Measurements from ENCODE around the gene TRIM49. TPM values are rescaled to one million over a fixed set of nuclear protein-coding genes. Genes with fewer than 3 reads are reported as not detected.
"Not testable (repeated sequence)": the region's sequence is repeated elsewhere in the genome, so short reads cannot be mapped to it uniquely, and the experiment has no call there.

TRIM49 gene
- not detected for total RNA-seq

DNA sequence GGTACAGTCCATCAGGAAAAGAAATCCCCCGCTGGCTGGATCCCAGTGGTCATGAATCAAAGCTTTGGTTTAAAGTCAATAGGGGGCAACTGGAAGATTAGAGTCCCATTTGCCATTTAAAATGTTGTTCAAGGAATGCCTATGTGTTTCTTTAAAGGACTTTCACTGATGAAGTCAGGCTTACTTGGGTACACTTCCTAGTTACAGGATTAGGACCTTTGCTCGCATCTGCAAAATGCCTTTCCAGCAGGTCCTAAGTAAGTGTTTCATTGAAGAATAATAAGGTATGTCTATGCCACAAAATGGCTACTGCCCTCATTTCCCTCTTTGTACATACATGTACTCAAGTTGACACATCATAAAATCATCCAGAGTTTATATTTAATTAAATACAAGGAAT, at the start of gene TRIM49:
TSS of gene TRIM49 (minus strand) at position 101 of the 400 bp plus-strand sequence. CDS start 4,106 bp downstream, outside the sequence.
- not testable (repeated sequence) for H3K36me3 ChIP-seq; DNase-seq (ENCODE audit: low spot score); ATAC-seq (ENCODE audit: insufficient number of reproducible peaks, low FRiP score, low read depth); H3K4me3 ChIP-seq; H3K9me3 ChIP-seq; H3K27me3 ChIP-seq (replicated peaks; ENCODE audit: insufficient read depth); H3K4me1 ChIP-seq (ENCODE audit: control insufficient read depth in 1 of 2, low read depth in 2 of 2); H3K27ac ChIP-seq

DNA sequence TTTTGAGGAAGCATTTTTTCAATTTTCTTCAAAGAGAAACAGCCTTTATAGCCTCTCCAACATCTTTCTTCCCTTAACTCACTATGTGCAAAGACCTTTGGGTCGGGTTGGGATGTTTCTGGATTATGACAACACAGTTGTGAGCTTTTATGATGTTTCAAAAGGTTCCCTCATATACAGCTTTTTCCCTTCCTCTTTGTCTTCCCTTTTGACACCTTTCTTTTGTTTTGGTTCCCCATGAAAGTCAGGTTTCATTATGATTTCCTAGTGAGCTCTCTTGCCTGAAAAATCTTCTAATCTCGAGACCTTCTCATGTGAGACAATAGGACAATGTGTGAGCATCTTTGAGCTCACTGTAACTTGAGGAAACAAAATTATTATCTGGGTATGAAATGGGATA, 18.3 kb upstream of the TRIM49 start:
- not testable (repeated sequence) for H3K36me3 ChIP-seq; H3K27ac ChIP-seq; ATAC-seq (ENCODE audit: insufficient number of reproducible peaks, low FRiP score, low read depth)

DNA sequence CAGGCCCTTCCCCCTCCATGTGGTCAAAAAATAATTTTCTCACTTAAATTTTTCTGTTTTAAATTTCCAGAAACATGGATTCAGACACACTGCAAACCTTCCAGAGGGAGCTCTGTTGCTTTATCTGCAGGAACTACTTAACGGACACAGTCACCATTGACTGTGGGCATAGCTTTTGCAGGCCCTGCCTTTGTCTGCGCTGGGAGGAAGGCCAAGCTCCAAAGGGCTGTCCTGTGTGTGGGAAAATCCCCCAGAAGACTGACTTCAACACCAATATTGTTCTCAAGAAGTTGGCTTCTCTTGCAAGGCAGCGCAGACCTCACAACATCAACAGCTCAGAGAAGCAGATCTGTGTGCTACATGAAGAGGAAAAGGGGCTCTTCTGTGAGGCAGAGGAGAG, 11.6 kb upstream of the TRIM49 start:
- not testable (repeated sequence) for DNase-seq (ENCODE audit: low spot score); H3K36me3 ChIP-seq; ATAC-seq (ENCODE audit: insufficient number of reproducible peaks, low FRiP score, low read depth); H3K4me3 ChIP-seq; H3K9me3 ChIP-seq; H3K4me1 ChIP-seq (ENCODE audit: control insufficient read depth in 1 of 2, low read depth in 2 of 2); H3K27me3 ChIP-seq (replicated peaks; ENCODE audit: insufficient read depth); H3K27ac ChIP-seq

More for the DNA sequence above, 18.3 kb upstream of the TRIM49 start:
- not testable (repeated sequence) for H3K27me3 ChIP-seq (replicated peaks; ENCODE audit: insufficient read depth); H3K4me3 ChIP-seq; H3K9me3 ChIP-seq; H3K4me1 ChIP-seq (ENCODE audit: control insufficient read depth in 1 of 2, low read depth in 2 of 2); DNase-seq (ENCODE audit: low spot score)

- not testable (repeated sequence) for H3K27me3 ChIP-seq (replicated peaks; ENCODE audit: insufficient read depth); DNase-seq (ENCODE audit: low spot score); H3K36me3 ChIP-seq; H3K4me1 ChIP-seq (ENCODE audit: control insufficient read depth in 1 of 2, low read depth in 2 of 2); H3K27ac ChIP-seq; H3K9me3 ChIP-seq; ATAC-seq (ENCODE audit: insufficient number of reproducible peaks, low FRiP score, low read depth); H3K4me3 ChIP-seq
Measured at GRCh38 chr11:89813535-89813934, 5.2 kb upstream of the TRIM49 start.

DNA sequence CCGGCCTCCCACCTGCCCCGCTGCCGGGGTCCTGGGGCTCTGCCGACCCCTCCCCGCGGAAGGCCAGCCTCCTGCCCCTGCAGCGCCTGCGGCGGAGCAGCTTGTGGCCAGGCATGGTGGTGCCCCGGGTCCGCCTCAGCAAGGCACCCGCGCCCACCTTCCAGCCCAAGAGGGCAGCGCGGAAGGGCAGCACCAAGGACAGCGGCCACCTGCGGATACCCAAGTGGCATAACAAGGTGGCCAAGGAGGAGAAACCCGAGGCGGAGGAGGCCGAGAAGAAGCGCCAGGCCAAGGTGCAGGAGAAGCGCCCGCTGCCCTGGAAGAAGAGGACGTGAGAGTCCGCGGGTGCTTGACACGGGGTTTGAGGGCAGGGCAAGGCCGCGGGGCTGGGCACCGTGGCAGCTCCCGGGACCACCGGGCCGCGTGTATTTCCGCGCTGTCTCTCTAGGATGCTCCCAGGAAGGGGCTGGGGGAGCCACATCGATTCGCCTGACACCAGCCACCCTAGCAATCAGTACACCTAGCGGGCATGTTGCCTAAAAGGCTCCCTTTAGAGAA, 20.8 kb downstream of the TRIM49 start:
- not testable (repeated sequence) for H3K4me3 ChIP-seq; ATAC-seq (ENCODE audit: insufficient number of reproducible peaks, low FRiP score, low read depth); H3K9me3 ChIP-seq; DNase-seq (ENCODE audit: low spot score); H3K36me3 ChIP-seq; H3K4me1 ChIP-seq (ENCODE audit: control insufficient read depth in 1 of 2, low read depth in 2 of 2); H3K27me3 ChIP-seq (replicated peaks; ENCODE audit: insufficient read depth); H3K27ac ChIP-seq

DNA sequence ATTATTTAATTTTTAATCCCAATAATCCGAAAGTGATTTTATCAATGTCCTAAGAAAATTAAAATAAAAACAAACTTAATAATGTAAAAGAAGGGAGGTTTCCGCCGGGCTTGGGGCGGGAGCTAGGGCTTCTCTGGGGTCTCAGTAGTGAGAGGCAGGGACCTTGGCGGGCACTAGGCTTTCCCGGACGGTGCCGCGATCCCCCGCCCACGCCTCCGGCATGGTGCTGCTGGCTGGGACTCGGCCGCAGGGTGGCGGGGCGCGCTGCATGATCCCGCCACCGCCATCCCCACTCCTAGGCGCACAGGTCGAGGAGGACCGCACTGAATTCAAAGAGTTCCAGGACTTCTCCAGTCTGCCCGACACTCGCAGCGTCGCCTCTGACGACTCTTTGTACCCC, 22.6 kb downstream of the TRIM49 start:
- not testable (repeated sequence) for ATAC-seq (ENCODE audit: insufficient number of reproducible peaks, low FRiP score, low read depth)

GRCh38 chr11:89750822-89751221, 57.6 kb downstream of the TRIM49 start:
- H3K9me3 ChIP-seq; DNase-seq (ENCODE audit: low spot score); H3K27me3 ChIP-seq (replicated peaks; ENCODE audit: insufficient read depth); H3K27ac ChIP-seq; H3K4me3 ChIP-seq; ATAC-seq (ENCODE audit: insufficient number of reproducible peaks, low FRiP score, low read depth); H3K4me1 ChIP-seq (ENCODE audit: control insufficient read depth in 1 of 2, low read depth in 2 of 2); H3K36me3 ChIP-seq: not testable (repeated sequence)

More for the DNA sequence above, 22.6 kb downstream of the TRIM49 start:
- not testable (repeated sequence) for DNase-seq (ENCODE audit: low spot score); H3K27me3 ChIP-seq (replicated peaks; ENCODE audit: insufficient read depth); H3K4me3 ChIP-seq; H3K9me3 ChIP-seq; H3K36me3 ChIP-seq; H3K27ac ChIP-seq; H3K4me1 ChIP-seq (ENCODE audit: control insufficient read depth in 1 of 2, low read depth in 2 of 2)

Other genes with a start within 250 kb of the TRIM49 start
- gene TRIM77, start 98.3 kb downstream of the TRIM49 start, total RNA-seq = not detected
- gene TRIM64B, start 69.9 kb upstream of the TRIM49 start, total RNA-seq = not detected
- gene TRIM49D1, start 113.7 kb upstream of the TRIM49 start, total RNA-seq = not detected
- not detected for gene TRIM49D2, start 115.5 kb upstream of the TRIM49 start, total RNA-seq
- gene TRIM64, start 157.5 kb upstream of the TRIM49 start, total RNA-seq = not detected
- not detected for gene TRIM49C, start 222.5 kb upstream of the TRIM49 start, total RNA-seq